HCT116 (cell line): Measurements from ENCODE around the gene CMIP. TPM values are rescaled to one million over a fixed set of nuclear protein-coding genes. Genes with fewer than 3 reads are reported as not detected.
A peak's percentile ranks its signal among the peaks of the same experiment; 100 is the strongest.

Source experiments
- ATAC-seq: fragments of 200-7000 bp; cut with Tn5 transposase; 2 replicates; pipeline ENCODE4 v1.9.1; 2020; ENCODE audit warnings: mild to moderate bottlenecking, moderate library complexity
- BruUV-seq: library from RNA; stranded (reverse); fragments of 400-500 nt; replicated peaks from 2 replicates; lab custom pipeline; 2021; lab: Mats Ljungman, UMichigan
- CTCF ChIA-PET: fragments of 300-600 bp; sonication (Branson Sonifier 250); formaldehyde crosslinking; loops from one replicate; lab custom pipeline; 2021; ENCODE audit warnings: antibody characterized with exemption; lab: Charles Lee
- POLR2A ChIA-PET: fragments of 300-600, 350-600 bp; sonication (Branson Sonifier 250); formaldehyde crosslinking; loops from one replicate; lab custom pipeline; 2021; ENCODE audit warnings: antibody characterized with exemption; lab: Charles Lee
- RAD21 ChIA-PET, 2 experiments: fragments of 300-600 bp; sonication (Branson Sonifier 250); formaldehyde crosslinking; loops; one replicate each; lab custom pipeline; 2023; ENCODE audit warnings: low total read pairs in 2 of 2; ENCODE audit not compliant: uncharacterized antibody in 2 of 2, unreplicated experiment in 2 of 2, low non-redundant PET in 1 of 2; lab: Charles Lee
- DNase-seq: peaks from one replicate; pipeline ENCODE4 v3.0.0-alpha.2; 2010; ENCODE audit warnings: low read depth, low spot score
- H2AFZ ChIP-seq: fragments of 200-600 bp; shearing (Covaris generic), sonication (generic); 2 replicates; pipeline ENCODE4 v1.6.1; 2017; ENCODE audit warnings: low read depth, mixed run types, mixed read lengths, antibody characterized with exemption, low read length; ENCODE audit not compliant: poor library complexity, severe bottlenecking
- H3K27ac ChIP-seq: 2 replicates; pipeline ENCODE4 v1.5.1; 2012; ENCODE audit warnings: low read depth, low read length
- H3K27me3 ChIP-seq: fragments of 200-600 bp; sonication (generic); 2 replicates; pipeline ENCODE4 v1.6.1; 2016; ENCODE audit warnings: mixed run types, low read length, mixed read lengths; ENCODE audit not compliant: insufficient read depth
- H3K36me3 ChIP-seq, 2 experiments: fragments of 200-500 bp in 1 of 2; fragments of 200-600 bp in 1 of 2; sonication (Bioruptor generic) in 1 of 2; sonication (generic) in 1 of 2; 2 replicates each; pipeline versions ENCODE4 v1.5.1 to v1.6.1; 2014 to 2016; ENCODE audit warnings: low read length in 2 of 2, inconsistent platforms in 1 of 2, mixed read lengths in 1 of 2, mixed run types in 1 of 2; ENCODE audit not compliant: insufficient read depth in 2 of 2, control insufficient read depth in 1 of 2
- H3K4me1 ChIP-seq, 2 experiments: fragments of 200-600 bp in 1 of 2; sonication (generic) in 1 of 2; 2 replicates each; pipeline versions ENCODE4 v1.5.1 to v1.6.1; 2012 to 2017; ENCODE audit warnings: low read length in 2 of 2, inconsistent platforms in 1 of 2, mild to moderate bottlenecking in 1 of 2, mixed read lengths in 1 of 2, mixed run types in 1 of 2, moderate library complexity in 1 of 2; ENCODE audit not compliant: insufficient read depth in 2 of 2, control insufficient read depth in 1 of 2
- H3K4me2 ChIP-seq: fragments of 200-600 bp; sonication (generic); 2 replicates; pipeline ENCODE4 v1.6.1; 2017; ENCODE audit warnings: mixed run types, low read length, mixed read lengths
- H3K4me3 ChIP-seq, 2 experiments: fragments of 200-600 bp in 1 of 2; sonication (generic) in 1 of 2; replicated peaks in 1 of 2; 2 replicates each; pipeline ENCODE4 v1.5.1; 2011 to 2016; ENCODE audit warnings: low read length in 2 of 2, control low read depth in 1 of 2, low read depth in 1 of 2, mild to moderate bottlenecking in 1 of 2, mixed read lengths in 1 of 2, mixed run types in 1 of 2
- H3K79me2 ChIP-seq: fragments of 200-600 bp; sonication (generic); 2 replicates; pipeline ENCODE4 v1.6.1; 2017; ENCODE audit warnings: mild to moderate bottlenecking, mixed run types, low read length, moderate library complexity, mixed read lengths; ENCODE audit not compliant: insufficient read depth
- H3K9ac ChIP-seq: fragments of 200-600 bp; sonication (generic); 2 replicates; pipeline ENCODE4 v1.6.1; 2016; ENCODE audit warnings: low read length, mixed read lengths
- H3K9me2 ChIP-seq: fragments of 200-600 bp; sonication (generic), shearing (Covaris generic); 2 replicates; pipeline ENCODE4 v1.6.1; 2017; ENCODE audit warnings: mixed run types, mild to moderate bottlenecking, moderate library complexity; ENCODE audit not compliant: insufficient read depth
- H3K9me3 ChIP-seq, 2 experiments: fragments of 200-500 bp in 1 of 2; fragments of 200-600 bp in 1 of 2; sonication (Bioruptor generic) in 1 of 2; sonication (generic) in 1 of 2; 2 replicates each; pipeline ENCODE4 v1.6.1; 2014 to 2017; ENCODE audit warnings: low read length in 2 of 2, mixed read lengths in 2 of 2, inconsistent platforms in 1 of 2, low read depth in 1 of 2, mild to moderate bottlenecking in 1 of 2, mixed run types in 1 of 2, moderate library complexity in 1 of 2; ENCODE audit not compliant: control insufficient read depth in 1 of 2, insufficient read depth in 1 of 2
- H4K20me1 ChIP-seq: fragments of 200-600 bp; sonication (generic), shearing (Covaris generic); 2 replicates; pipeline ENCODE4 v1.6.1; 2017; ENCODE audit warnings: mixed run types, mild to moderate bottlenecking, moderate library complexity; ENCODE audit not compliant: insufficient read depth
- CBX3 ChIP-seq: IDR thresholded peaks from 2 replicates; pipeline ENCODE4 v1.6.1; 2012; ENCODE audit warnings: low read depth
- EZH2 ChIP-seq: fragments of 200-600 bp; sonication (generic); IDR thresholded peaks from 2 replicates; pipeline ENCODE4 v1.6.1; 2017; ENCODE audit warnings: antibody characterized with exemption, mixed run types
- POLR2AphosphoS5 ChIP-seq: IDR thresholded peaks from 2 replicates; pipeline ENCODE4 v1.6.1; 2011; ENCODE audit warnings: mild to moderate bottlenecking, low read depth, low read length, moderate library complexity
- SP1 ChIP-seq: IDR thresholded peaks from 2 replicates; pipeline ENCODE4 v1.6.1; 2012; ENCODE audit warnings: low read depth
- YY1 ChIP-seq: IDR thresholded peaks from 2 replicates; pipeline ENCODE4 v1.6.1; 2011; ENCODE audit warnings: low read length, low read depth, moderate library complexity, mild to moderate bottlenecking; ENCODE audit not compliant: insufficient replicate concordance; ENCODE audit errors: extremely low read depth
- ZFX ChIP-seq: fragments of 450-650 bp; IDR thresholded peaks from 2 replicates; pipeline ENCODE4 v1.6.1; 2017
- intact Hi-C: fragments of 100-400 bp; cut with micrococcal nuclease; formaldehyde crosslinking; loops from 2 replicates; pipeline ENCODE4 v1.10.0; 2022
- total RNA-seq: library from RNA; stranded (reverse); gene quantifications from one replicate; pipeline ENCODE4 v1.2.1, GENCODE V29; 2021; ENCODE audit not compliant: unreplicated experiment
- TF ChIP-seq, protein P1 (sequence below): IDR thresholded peaks from 2 replicates; pipeline ENCODE4 v1.6.1; 2012; ENCODE audit warnings: low read depth
- TF ChIP-seq, protein P2 (sequence below), 3 experiments: fragments of 200-600 bp in 1 of 3; sonication (generic) in 1 of 3; IDR thresholded peaks in 2 of 3; conservative IDR thresholded peaks in 1 of 3; 2 replicates each; pipeline ENCODE4 v1.5.1; 2012 to 2017; ENCODE audit warnings: low read depth in 2 of 3, low read length in 2 of 3, antibody characterized with exemption in 1 of 3, borderline replicate concordance in 1 of 3, control low read depth in 1 of 3, mild to moderate bottlenecking in 1 of 3, mixed read lengths in 1 of 3, mixed run types in 1 of 3, moderate library complexity in 1 of 3; ENCODE audit not compliant: insufficient read depth in 1 of 3

Gene CMIP
- total RNA-seq, 1 experiment from 2014 or later: 64.6 TPM

DNA sequence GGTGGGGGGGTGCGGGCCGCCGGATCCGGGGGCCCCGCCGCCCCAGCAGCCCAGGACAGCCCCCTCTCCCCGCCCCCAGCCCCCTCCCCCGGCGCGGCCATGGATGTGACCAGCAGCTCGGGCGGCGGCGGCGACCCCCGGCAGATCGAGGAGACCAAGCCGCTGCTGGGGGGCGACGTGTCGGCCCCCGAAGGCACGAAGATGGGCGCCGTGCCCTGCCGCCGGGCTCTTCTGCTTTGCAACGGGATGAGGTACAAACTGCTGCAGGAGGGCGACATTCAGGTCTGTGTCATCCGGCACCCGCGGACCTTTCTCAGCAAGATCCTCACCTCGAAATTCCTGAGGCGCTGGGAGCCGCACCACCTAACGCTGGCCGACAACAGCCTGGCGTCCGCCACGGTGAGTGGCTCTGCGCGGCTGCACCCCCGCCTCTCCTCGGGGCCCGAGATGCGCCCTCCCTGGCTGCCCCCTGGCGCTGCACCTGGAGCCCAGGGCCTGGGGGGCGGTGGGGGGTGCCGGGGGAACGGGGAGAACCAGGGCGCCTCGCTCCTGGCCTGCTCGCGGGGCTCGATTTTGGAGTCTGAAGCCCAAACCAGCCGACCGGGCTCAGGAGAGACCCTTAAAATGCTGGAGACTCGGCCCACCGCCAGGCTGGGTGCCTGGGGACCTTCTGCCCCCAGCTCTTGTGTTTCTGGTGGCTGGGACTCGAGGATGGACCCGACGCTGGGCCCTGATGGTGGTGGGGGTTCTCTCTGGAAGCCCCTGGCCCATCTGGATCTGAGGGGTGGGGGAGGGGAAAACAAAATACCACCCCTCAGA, 744 bp downstream of the CMIP start:
- Histone ChIP-seq H3K79me2 (peaks cover 52% of the 10 kb centered on the region), H3K9me3 (no peaks in the 10 kb centered on the region), H3K9ac (peak overlapping the region; percentile 92), H3K27me3 (no peaks in the 10 kb centered on the region), H3K36me3 (peaks cover 0 to 8% of the 10 kb centered on the region in 2 experiments; a peak in 1 of 4 replicates), H3K27ac (peak overlapping the region; percentile 59), H3K9me2 (no peaks in the 10 kb centered on the region), H3K4me1 (peaks cover 15 to 68% of the 10 kb centered on the region in 2 experiments; a peak in 3 of 4 replicates), H3K4me3 (peak overlapping the region; percentile 62 to 86), H3K4me2 (peak overlapping the region; percentile 83), H4K20me1 (peaks cover 10% of the 10 kb centered on the region; the same call in 1 of the 2 replicates), H2AFZ (no peak overlapping the region)
- intact Hi-C loops: no loop called here
- ChIA-PET RAD21 (no interaction called here), CTCF (no interaction called here), POLR2A (no interaction called here)
- DNase-seq (no peak), ATAC-seq (peak; percentile 53)
- no TSS peak for BruUV-seq
- TF ChIP-seq YY1 (peak; percentile 13), SP1 (no peak), POLR2AphosphoS5 (no peak), ZFX (0 out of 2 replicates have a peak, but pooled peaks have one; percentile 33), CBX3 (no peak), EZH2 (no peak)
- TF ChIP-seq, protein P1, sequence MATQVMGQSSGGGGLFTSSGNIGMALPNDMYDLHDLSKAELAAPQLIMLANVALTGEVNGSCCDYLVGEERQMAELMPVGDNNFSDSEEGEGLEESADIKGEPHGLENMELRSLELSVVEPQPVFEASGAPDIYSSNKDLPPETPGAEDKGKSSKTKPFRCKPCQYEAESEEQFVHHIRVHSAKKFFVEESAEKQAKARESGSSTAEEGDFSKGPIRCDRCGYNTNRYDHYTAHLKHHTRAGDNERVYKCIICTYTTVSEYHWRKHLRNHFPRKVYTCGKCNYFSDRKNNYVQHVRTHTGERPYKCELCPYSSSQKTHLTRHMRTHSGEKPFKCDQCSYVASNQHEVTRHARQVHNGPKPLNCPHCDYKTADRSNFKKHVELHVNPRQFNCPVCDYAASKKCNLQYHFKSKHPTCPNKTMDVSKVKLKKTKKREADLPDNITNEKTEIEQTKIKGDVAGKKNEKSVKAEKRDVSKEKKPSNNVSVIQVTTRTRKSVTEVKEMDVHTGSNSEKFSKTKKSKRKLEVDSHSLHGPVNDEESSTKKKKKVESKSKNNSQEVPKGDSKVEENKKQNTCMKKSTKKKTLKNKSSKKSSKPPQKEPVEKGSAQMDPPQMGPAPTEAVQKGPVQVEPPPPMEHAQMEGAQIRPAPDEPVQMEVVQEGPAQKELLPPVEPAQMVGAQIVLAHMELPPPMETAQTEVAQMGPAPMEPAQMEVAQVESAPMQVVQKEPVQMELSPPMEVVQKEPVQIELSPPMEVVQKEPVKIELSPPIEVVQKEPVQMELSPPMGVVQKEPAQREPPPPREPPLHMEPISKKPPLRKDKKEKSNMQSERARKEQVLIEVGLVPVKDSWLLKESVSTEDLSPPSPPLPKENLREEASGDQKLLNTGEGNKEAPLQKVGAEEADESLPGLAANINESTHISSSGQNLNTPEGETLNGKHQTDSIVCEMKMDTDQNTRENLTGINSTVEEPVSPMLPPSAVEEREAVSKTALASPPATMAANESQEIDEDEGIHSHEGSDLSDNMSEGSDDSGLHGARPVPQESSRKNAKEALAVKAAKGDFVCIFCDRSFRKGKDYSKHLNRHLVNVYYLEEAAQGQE: no peak
- TF ChIP-seq, protein P2, sequence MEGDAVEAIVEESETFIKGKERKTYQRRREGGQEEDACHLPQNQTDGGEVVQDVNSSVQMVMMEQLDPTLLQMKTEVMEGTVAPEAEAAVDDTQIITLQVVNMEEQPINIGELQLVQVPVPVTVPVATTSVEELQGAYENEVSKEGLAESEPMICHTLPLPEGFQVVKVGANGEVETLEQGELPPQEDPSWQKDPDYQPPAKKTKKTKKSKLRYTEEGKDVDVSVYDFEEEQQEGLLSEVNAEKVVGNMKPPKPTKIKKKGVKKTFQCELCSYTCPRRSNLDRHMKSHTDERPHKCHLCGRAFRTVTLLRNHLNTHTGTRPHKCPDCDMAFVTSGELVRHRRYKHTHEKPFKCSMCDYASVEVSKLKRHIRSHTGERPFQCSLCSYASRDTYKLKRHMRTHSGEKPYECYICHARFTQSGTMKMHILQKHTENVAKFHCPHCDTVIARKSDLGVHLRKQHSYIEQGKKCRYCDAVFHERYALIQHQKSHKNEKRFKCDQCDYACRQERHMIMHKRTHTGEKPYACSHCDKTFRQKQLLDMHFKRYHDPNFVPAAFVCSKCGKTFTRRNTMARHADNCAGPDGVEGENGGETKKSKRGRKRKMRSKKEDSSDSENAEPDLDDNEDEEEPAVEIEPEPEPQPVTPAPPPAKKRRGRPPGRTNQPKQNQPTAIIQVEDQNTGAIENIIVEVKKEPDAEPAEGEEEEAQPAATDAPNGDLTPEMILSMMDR (IDR thresholded peaks at IDR 0.05 in 2 of 3, conservative IDR thresholded peaks at IDR 0.05 in 1 of 3; ENCODE audit: borderline replicate concordance in 1 of 3, insufficient read depth in 1 of 3, low read depth in 2 of 3, low read length in 2 of 3): peak in 2 of 3 experiments; percentile 32 to 48; a peak in 3 of 6 replicates
